HG03432 (cell line): Measurements from ENCODE around the gene ANK3.

Experiments used
- ATAC-seq: cut with Tn5 transposase; IDR thresholded peaks from one replicate; pipeline ENCODE4 v1.9.1; 2021; ENCODE audit warnings: mild to moderate bottlenecking, moderate library complexity; ENCODE audit not compliant: unreplicated experiment

The ANK3 gene

GRCh38 chr10:60348982-60349381 lies 40.7 kb downstream of the ANK3 start:
- ATAC-seq, result no peak

GRCh38 chr10:60347270-60347669 lies 42.4 kb downstream of the ANK3 start:
- no peak for ATAC-seq

- no peak for ATAC-seq
These were observed 43.0 kb downstream of the ANK3 start for GRCh38 chr10:60346661-60347060.

GRCh38 chr10:60343254-60343653 lies 46.4 kb downstream of the ANK3 start:
- no peak for ATAC-seq

- ATAC-seq, result no peak
These were observed 47.7 kb downstream of the ANK3 start for GRCh38 chr10:60341969-60342368.

- ATAC-seq, result no peak
These were observed 48.7 kb downstream of the ANK3 start for GRCh38 chr10:60340973-60341372.

GRCh38 chr10:60339757-60340156 lies 49.9 kb downstream of the ANK3 start:
- ATAC-seq, result no peak

- no peak for ATAC-seq
These were observed 50.9 kb downstream of the ANK3 start for GRCh38 chr10:60338786-60339185.

- ATAC-seq, result no peak
These were observed 51.6 kb downstream of the ANK3 start for GRCh38 chr10:60338002-60338564.

- ATAC-seq, result no peak
These were observed 52.6 kb downstream of the ANK3 start for GRCh38 chr10:60336901-60337630.

GRCh38 chr10:60335708-60336107 lies 54.0 kb downstream of the ANK3 start:
- no peak for ATAC-seq

GRCh38 chr10:60334991-60335390 lies 54.7 kb downstream of the ANK3 start:
- no peak for ATAC-seq

GRCh38 chr10:60332371-60332770 lies 57.3 kb downstream of the ANK3 start:
- no peak for ATAC-seq

GRCh38 chr10:60331886-60332285 lies 57.8 kb downstream of the ANK3 start:
- no peak for ATAC-seq

- no peak for ATAC-seq
These were observed 66.5 kb downstream of the ANK3 start for GRCh38 chr10:60323162-60323561.

- ATAC-seq, result no peak
These were observed 69.0 kb downstream of the ANK3 start for GRCh38 chr10:60320666-60321065.

GRCh38 chr10:60316029-60316428 lies 73.6 kb downstream of the ANK3 start:
- ATAC-seq, result no peak

- no peak for ATAC-seq
These were observed 74.4 kb downstream of the ANK3 start for GRCh38 chr10:60315311-60315710.

- ATAC-seq, result no peak
These were observed 75.4 kb downstream of the ANK3 start for GRCh38 chr10:60314069-60314940.

GRCh38 chr10:60313589-60313952 lies 76.1 kb downstream of the ANK3 start:
- ATAC-seq, result no peak

GRCh38 chr10:60312818-60313588 lies 76.7 kb downstream of the ANK3 start:
- no peak for ATAC-seq
